ENCODE measurements around the gene HS3ST4.

DNA sequence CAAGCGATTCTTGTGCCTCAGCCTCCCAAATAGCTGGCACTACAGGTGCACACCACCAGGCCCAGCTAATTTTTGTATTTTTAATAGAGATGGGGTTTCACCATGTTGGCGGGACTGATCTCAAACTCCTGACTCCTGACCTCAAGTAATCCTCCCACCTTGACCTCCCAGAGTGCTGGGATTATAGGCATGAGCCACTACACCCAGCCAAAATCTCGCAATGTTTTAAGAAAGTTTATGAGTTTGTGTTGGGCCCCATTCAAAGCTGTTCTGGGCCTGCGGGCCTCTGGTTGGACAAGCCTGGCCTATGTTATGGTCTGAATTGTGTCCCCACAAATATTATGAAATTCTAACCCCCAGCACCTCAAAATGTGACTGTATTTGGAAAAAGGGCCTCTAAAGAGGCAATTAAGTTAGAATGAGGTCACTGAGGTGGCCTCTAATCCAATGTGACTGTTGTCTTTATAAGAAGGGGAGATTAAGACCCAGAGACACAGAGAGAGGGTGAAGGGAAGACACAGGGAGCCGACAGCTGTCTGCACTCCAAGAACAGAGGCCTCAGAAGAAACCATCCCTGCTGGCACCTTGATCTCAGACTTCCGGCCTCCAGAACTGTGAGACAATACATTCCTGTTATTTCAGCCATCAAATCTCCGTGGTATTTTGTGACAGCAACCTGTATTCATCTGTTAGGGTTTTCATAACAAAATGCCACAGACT, 469.9 kb downstream of the HS3ST4 start:
- TF ChIP-seq, protein P1, sequence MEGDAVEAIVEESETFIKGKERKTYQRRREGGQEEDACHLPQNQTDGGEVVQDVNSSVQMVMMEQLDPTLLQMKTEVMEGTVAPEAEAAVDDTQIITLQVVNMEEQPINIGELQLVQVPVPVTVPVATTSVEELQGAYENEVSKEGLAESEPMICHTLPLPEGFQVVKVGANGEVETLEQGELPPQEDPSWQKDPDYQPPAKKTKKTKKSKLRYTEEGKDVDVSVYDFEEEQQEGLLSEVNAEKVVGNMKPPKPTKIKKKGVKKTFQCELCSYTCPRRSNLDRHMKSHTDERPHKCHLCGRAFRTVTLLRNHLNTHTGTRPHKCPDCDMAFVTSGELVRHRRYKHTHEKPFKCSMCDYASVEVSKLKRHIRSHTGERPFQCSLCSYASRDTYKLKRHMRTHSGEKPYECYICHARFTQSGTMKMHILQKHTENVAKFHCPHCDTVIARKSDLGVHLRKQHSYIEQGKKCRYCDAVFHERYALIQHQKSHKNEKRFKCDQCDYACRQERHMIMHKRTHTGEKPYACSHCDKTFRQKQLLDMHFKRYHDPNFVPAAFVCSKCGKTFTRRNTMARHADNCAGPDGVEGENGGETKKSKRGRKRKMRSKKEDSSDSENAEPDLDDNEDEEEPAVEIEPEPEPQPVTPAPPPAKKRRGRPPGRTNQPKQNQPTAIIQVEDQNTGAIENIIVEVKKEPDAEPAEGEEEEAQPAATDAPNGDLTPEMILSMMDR (IDR thresholded peaks at IDR 0.05) = no peak
- no peak for TF ChIP-seq POLR2A (IDR thresholded peaks at IDR 0.05)
